MM.1S (cell line): ENCODE measurements around the gene PIGU.

Experiments used
- EZH2 ChIP-seq: fragments of 300-600 bp; sonication (generic); optimal IDR thresholded peaks from 2 replicates; pipeline ENCODE3; 2017; ENCODE audit warnings: low read depth, mild to moderate bottlenecking, antibody characterized with exemption, low read length, mixed read lengths
- EZH2phosphoT487 ChIP-seq: fragments of 300-600 bp; sonication (generic); IDR thresholded peaks from 2 replicates; pipeline ENCODE4 v1.6.1; 2018; ENCODE audit warnings: antibody characterized with exemption, low read length
- TF ChIP-seq, protein P1 (sequence below): fragments of 300-600 bp; sonication (generic); IDR thresholded peaks from 2 replicates; pipeline ENCODE4 v1.5.1; 2016; ENCODE audit warnings: antibody characterized with exemption, low read length, mixed read lengths

DNA sequence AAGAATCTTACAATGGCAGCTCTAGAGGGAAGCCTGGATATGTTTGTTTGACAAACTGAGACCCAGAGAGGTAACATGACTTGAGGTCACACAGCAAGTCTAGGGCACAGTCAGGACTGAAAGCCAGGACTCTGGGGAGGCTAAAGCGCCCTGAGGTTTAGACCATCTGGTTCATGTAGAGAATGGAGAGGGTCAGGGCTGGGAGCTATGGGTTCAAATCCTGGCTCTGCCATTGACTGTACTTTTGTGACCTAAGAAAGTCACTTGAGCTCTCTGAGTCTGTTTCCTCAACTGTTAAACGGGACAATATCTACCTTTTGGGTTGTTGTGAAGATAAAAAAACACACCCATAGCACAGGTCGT, 26.1 kb upstream of the PIGU start:
- TF ChIP-seq, protein P1, sequence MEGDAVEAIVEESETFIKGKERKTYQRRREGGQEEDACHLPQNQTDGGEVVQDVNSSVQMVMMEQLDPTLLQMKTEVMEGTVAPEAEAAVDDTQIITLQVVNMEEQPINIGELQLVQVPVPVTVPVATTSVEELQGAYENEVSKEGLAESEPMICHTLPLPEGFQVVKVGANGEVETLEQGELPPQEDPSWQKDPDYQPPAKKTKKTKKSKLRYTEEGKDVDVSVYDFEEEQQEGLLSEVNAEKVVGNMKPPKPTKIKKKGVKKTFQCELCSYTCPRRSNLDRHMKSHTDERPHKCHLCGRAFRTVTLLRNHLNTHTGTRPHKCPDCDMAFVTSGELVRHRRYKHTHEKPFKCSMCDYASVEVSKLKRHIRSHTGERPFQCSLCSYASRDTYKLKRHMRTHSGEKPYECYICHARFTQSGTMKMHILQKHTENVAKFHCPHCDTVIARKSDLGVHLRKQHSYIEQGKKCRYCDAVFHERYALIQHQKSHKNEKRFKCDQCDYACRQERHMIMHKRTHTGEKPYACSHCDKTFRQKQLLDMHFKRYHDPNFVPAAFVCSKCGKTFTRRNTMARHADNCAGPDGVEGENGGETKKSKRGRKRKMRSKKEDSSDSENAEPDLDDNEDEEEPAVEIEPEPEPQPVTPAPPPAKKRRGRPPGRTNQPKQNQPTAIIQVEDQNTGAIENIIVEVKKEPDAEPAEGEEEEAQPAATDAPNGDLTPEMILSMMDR, result no peak
- no peak for TF ChIP-seq EZH2
- no peak for TF ChIP-seq EZH2phosphoT487
